NCI-H2107 treated with DMSO at 0.1 percent for 48 hours (cell line): ENCODE measurements around the gene IPO13.
A peak's percentile ranks its signal among the peaks of the same experiment; 100 is the strongest.

Experiments
- DNase-seq: peaks from one replicate; lab custom pipeline; 2025; ENCODE audit not compliant: unreplicated experiment; lab: John Stamatoyannopoulos, UW

The IPO13 gene, protein sequence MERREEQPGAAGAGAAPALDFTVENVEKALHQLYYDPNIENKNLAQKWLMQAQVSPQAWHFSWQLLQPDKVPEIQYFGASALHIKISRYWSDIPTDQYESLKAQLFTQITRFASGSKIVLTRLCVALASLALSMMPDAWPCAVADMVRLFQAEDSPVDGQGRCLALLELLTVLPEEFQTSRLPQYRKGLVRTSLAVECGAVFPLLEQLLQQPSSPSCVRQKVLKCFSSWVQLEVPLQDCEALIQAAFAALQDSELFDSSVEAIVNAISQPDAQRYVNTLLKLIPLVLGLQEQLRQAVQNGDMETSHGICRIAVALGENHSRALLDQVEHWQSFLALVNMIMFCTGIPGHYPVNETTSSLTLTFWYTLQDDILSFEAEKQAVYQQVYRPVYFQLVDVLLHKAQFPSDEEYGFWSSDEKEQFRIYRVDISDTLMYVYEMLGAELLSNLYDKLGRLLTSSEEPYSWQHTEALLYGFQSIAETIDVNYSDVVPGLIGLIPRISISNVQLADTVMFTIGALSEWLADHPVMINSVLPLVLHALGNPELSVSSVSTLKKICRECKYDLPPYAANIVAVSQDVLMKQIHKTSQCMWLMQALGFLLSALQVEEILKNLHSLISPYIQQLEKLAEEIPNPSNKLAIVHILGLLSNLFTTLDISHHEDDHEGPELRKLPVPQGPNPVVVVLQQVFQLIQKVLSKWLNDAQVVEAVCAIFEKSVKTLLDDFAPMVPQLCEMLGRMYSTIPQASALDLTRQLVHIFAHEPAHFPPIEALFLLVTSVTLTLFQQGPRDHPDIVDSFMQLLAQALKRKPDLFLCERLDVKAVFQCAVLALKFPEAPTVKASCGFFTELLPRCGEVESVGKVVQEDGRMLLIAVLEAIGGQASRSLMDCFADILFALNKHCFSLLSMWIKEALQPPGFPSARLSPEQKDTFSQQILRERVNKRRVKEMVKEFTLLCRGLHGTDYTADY

GRCh38 chr1:43946236-43947060, at the start of gene IPO13:
Gene IPO13 (plus strand): TSS chr1:43946950. CDS start chr1:43947601, 651 bp downstream.
- peak; percentile 94 for DNase-seq

- DNase-seq, result no peak
These were observed 47.8 kb upstream of the IPO13 start for GRCh38 chr1:43898981-43899380.

DNA sequence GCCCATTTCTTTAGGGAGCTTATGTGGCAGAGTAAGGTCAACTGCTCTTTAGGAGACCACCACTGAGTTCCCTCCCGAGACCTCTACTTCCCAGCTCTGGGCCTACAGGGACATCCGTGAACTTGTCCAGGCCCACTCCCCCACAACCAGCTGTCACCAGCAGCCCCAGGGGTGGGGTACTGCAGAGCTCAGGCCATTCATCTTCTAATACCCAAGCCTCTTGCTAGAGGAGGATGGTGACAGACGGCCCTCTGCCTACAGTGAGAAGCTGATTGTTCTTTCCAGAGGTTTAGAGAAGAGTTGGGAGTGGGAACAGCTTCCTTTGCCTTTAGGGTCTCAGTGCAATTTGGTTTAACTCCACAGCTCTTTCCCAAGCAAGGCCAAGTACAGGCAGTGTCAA, 46.4 kb upstream of the IPO13 start:
- DNase-seq, result no peak

DNA sequence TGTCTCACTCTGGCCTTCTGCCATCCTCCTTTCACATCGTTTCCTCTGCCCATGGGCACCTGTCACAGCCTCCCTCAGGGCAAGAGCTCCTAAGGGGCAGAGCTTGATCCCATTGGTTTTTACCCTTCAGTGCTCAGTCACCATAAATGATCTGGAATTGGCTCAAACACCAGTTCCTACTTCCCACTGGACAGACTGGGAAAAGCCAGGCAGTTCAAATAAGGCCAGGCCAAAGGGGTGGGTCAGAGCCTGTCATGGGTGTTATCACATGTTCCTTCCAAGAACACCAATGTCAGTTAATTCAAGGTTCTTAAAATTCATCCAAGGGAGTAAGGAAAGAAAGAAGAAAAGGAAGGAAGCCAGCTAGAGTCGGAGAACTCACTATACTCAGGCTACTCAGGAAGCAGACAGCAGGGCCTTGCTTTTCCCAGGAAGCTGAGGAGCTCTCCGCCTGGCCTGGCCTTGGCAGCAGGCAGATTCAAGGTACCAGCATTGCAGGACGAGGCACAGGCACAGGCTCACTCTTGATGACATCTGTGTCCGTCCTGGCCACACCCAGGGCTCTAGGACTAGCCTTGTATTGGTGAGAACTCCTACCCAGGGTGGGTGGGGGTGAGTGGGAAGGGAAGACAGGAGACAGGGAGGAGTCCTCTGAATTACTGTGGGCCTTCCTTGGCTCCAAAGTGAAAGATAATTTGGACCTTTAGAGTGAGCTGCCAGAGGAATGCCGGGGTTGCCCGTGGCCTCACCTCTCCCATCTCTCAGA, 45.4 kb upstream of the IPO13 start:
- DNase-seq, result no peak

DNA sequence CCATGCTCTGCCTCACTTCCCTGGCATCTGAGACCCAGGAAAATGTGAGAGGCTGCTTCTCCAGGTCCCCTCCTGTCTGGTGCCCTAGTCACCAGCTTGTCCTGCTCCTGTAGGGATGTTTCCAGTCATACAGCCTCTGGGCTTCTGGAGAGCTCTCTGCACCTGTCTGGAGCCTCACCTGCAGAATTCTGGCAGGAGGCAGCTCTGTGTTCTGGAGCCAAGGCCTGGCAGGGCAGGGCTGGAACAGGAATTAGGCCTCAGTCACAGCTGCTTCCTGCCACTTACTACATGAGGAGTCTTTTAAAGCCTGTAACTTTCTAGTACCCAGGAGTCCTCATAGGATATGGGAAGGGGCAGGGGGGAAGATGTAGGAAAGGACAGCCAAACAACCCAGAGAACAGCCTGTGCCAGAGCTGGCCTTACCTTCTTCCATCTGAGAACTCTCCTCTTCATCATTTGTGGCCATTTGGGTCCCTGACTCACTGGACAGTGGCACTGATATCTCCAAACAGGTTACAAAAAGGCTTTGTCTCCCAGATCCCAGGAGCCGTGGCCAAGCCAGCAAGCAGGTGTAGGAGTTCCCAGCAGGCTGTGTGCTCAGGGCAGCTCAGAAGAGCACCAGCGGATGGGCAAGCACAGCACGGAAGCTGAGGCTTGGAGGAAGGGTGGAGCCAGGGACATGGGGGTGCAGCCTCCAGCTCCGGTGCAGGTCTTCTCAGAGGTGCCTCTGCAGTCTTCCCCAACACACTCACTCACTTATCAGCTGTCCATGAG, 44.5 kb upstream of the IPO13 start:
- no peak for DNase-seq

- DNase-seq, result no peak
These were observed 41.8 kb upstream of the IPO13 start for GRCh38 chr1:43904660-43905551.

DNA sequence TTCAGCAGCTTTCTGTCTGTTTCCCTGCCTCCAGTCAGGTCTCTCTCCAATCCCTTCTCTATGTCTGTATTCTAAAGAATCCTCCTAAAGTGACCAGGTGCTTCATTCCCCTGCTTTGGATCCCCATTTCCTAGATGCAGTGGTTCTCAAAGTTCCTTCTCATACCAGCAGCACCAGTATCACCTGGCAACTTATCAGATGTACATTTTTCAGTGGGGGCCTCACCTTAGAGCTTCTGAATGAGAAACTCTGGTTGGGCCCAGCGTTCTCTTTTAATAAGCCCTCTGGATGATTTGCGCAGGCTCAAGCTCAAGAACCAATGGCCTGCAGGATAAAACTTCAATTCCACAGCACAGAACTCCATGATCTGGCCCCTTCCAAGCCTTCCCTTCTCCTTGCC, 38.5 kb upstream of the IPO13 start:
- no peak for DNase-seq

DNA sequence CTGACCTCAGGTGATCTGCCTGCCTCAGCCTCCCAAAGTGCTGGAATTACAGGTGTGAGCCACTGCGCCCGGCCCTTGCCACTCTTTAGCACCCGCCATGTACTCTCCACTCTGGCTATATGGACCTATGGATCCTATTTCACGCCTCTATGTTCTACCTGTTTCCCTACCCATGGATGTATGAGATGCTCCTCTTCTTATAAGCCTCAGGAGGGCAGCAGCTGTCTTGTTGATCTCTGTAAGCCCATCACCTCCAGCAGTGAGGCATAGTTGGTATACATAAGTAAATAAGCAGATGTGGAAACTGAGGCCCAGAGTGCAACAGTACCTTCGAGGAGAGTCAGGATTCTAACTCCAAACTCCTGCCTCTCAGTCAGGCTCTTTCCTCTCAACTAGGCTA, 37.9 kb upstream of the IPO13 start:
- peak; percentile 15 for DNase-seq

GRCh38 chr1:43910343-43910742, 36.4 kb upstream of the IPO13 start:
- DNase-seq, result no peak

- DNase-seq, result no peak
These were observed 34.1 kb upstream of the IPO13 start for GRCh38 chr1:43912607-43913006.

GRCh38 chr1:43913051-43913501, 33.7 kb upstream of the IPO13 start:
- no peak for DNase-seq

DNA sequence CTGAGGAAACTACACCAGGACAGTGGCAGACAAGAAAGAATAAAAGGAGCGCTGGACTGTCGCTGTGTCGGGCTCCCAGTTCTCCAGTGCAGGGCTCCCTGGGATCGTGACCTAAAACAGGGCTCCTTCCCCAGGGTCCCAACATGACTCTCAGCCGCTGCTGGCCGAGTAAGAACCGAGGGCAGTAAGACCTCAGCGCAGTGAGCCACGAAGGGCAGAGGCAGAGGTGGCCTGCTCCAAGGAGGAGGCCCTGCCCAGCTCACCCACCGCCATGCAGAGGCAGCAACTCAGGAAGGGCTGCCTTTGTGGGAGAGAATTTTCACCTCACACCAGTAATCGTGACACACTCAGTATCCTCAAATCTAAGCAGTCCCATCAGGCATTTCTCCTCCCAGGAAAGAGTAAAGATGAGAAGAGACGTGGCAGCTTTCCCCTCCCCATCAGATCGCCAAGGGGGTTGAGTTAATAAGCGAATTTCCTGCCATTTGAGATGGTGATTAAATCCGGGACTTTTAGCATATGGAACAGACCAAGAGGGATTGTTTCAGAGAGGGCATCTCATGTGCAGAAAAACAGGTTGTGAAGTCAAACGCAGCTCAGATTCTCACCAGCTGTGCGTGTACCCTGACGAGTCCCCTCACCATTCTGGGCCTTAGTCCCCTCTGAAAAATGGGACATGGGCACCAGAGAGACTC, 32.9 kb upstream of the IPO13 start:
- no peak for DNase-seq

DNA sequence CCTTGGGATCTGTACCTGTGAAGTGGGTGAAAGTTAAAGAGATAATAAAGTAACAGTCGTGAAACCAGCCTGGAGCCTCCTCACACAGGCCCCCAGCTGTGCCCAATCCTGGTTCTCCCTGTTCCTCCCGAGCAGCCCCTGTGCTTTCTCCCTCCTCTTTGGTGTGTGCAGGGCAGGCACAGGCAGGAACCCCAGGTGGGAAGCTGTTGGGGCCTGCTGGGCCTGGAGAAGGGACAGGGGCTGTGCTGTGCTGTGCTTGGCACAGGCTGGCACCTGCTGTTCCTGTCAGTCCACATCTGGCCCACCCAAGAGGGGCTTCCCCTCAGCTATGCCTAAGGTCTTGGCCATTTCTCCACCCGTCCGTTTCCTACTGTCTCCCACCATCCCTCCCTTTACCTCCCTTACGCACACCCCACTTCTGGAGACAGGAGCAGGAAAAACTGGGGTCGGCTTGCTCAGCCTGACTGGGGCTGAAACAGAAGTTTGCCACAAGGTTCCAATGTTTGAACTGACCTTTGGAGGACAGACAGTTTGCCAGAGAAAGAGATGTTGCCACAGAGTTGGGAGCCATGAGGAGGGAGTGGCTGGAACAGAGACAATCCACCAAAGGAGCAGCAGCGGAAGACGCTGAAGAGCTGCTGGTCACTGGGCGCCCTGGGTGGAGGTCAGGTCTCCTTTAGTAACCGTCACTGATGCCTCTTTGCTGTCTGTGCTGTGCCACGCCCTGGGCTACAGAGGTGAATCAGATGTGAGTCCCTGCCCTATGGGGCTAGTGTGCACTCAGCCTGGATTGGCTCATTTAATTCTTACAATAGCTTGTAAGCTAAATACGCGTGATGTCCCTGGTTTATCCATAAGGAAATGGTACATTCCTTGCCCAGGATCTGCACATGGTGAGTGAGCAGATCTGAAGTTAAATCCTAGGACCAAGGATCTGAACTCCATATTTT, 31.9 kb upstream of the IPO13 start:
- no peak for DNase-seq

- DNase-seq, result no peak
These were observed 26.8 kb upstream of the IPO13 start for GRCh38 chr1:43919906-43920305.

DNA sequence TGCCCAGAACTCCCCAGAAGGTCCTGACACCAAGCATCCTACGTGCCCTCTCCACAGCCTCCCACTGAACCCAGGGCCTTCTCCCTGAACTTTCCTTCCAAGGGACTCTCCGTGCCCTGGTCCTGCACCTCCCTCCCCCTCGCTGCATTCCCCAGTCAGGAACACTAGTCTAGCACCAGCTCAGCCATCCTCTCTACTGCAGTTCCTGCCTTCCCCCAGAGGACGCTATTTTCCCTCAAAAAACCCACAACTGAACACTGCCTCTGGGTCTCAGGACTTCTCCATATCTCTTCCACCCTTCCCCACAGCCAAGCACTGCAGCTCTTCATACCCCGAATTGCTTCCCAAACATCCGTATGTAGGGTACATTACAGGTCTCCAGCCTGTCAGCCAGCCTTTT, 25.7 kb upstream of the IPO13 start:
- no peak for DNase-seq

DNA sequence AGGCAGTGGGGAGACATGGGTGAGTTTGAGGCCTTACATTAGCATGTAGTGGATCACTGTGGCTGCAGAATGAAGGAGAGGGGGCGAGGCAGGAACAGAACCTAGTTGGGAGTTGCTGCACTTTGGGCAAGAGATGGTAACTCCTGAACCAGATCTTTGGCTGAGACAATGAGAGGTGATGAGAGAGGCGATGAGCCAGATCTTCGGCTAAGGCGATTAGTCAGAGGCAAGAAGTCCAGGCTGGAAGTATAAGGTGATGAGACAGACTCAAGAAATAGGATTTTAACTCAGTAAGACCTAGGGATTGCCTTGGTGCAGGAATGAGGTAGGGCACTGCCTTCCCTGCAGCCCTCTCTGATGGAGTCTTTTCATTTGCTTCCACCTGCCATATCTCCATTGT, 22.2 kb upstream of the IPO13 start:
- DNase-seq, result no peak

- DNase-seq, result no peak
These were observed 20.9 kb upstream of the IPO13 start for GRCh38 chr1:43925846-43926245.
